HCT116 (cell line): ENCODE measurements around the gene TIGD2. TPM values are rescaled to one million over a fixed set of nuclear protein-coding genes. Genes with fewer than 3 reads are reported as not detected.
A peak's percentile ranks its signal among the peaks of the same experiment; 100 is the strongest.

Source experiments
- ATAC-seq: fragments of 200-7000 bp; cut with Tn5 transposase; 2 replicates; pipeline ENCODE4 v1.9.1; 2020; ENCODE audit warnings: mild to moderate bottlenecking, moderate library complexity
- BruUV-seq: library from RNA; stranded (reverse); fragments of 400-500 nt; replicated peaks from 2 replicates; lab custom pipeline; 2021; lab: Mats Ljungman, UMichigan
- CTCF ChIA-PET: fragments of 300-600 bp; sonication (Branson Sonifier 250); formaldehyde crosslinking; loops from one replicate; lab custom pipeline; 2021; ENCODE audit warnings: antibody characterized with exemption; lab: Charles Lee
- POLR2A ChIA-PET: fragments of 300-600, 350-600 bp; sonication (Branson Sonifier 250); formaldehyde crosslinking; loops from one replicate; lab custom pipeline; 2021; ENCODE audit warnings: antibody characterized with exemption; lab: Charles Lee
- RAD21 ChIA-PET, 2 experiments: fragments of 300-600 bp; sonication (Branson Sonifier 250); formaldehyde crosslinking; loops; one replicate each; lab custom pipeline; 2023; ENCODE audit warnings: low total read pairs in 2 of 2; ENCODE audit not compliant: uncharacterized antibody in 2 of 2, unreplicated experiment in 2 of 2, low non-redundant PET in 1 of 2; lab: Charles Lee
- DNase-seq: peaks from one replicate; pipeline ENCODE4 v3.0.0-alpha.2; 2010; ENCODE audit warnings: low read depth, low spot score
- H2AFZ ChIP-seq: fragments of 200-600 bp; shearing (Covaris generic), sonication (generic); 2 replicates; pipeline ENCODE4 v1.6.1; 2017; ENCODE audit warnings: low read depth, mixed run types, mixed read lengths, antibody characterized with exemption, low read length; ENCODE audit not compliant: poor library complexity, severe bottlenecking
- H3K27ac ChIP-seq: 2 replicates; pipeline ENCODE4 v1.5.1; 2012; ENCODE audit warnings: low read depth, low read length
- H3K27me3 ChIP-seq: fragments of 200-600 bp; sonication (generic); 2 replicates; pipeline ENCODE4 v1.6.1; 2016; ENCODE audit warnings: mixed run types, low read length, mixed read lengths; ENCODE audit not compliant: insufficient read depth
- H3K36me3 ChIP-seq, 2 experiments: fragments of 200-500 bp in 1 of 2; fragments of 200-600 bp in 1 of 2; sonication (Bioruptor generic) in 1 of 2; sonication (generic) in 1 of 2; 2 replicates each; pipeline versions ENCODE4 v1.5.1 to v1.6.1; 2014 to 2016; ENCODE audit warnings: low read length in 2 of 2, inconsistent platforms in 1 of 2, mixed read lengths in 1 of 2, mixed run types in 1 of 2; ENCODE audit not compliant: insufficient read depth in 2 of 2, control insufficient read depth in 1 of 2
- H3K4me1 ChIP-seq, 2 experiments: fragments of 200-600 bp in 1 of 2; sonication (generic) in 1 of 2; 2 replicates each; pipeline versions ENCODE4 v1.5.1 to v1.6.1; 2012 to 2017; ENCODE audit warnings: low read length in 2 of 2, inconsistent platforms in 1 of 2, mild to moderate bottlenecking in 1 of 2, mixed read lengths in 1 of 2, mixed run types in 1 of 2, moderate library complexity in 1 of 2; ENCODE audit not compliant: insufficient read depth in 2 of 2, control insufficient read depth in 1 of 2
- H3K4me2 ChIP-seq: fragments of 200-600 bp; sonication (generic); 2 replicates; pipeline ENCODE4 v1.6.1; 2017; ENCODE audit warnings: mixed run types, low read length, mixed read lengths
- H3K4me3 ChIP-seq, 2 experiments: fragments of 200-600 bp in 1 of 2; sonication (generic) in 1 of 2; replicated peaks in 1 of 2; 2 replicates each; pipeline ENCODE4 v1.5.1; 2011 to 2016; ENCODE audit warnings: low read length in 2 of 2, control low read depth in 1 of 2, low read depth in 1 of 2, mild to moderate bottlenecking in 1 of 2, mixed read lengths in 1 of 2, mixed run types in 1 of 2
- H3K79me2 ChIP-seq: fragments of 200-600 bp; sonication (generic); 2 replicates; pipeline ENCODE4 v1.6.1; 2017; ENCODE audit warnings: mild to moderate bottlenecking, mixed run types, low read length, moderate library complexity, mixed read lengths; ENCODE audit not compliant: insufficient read depth
- H3K9ac ChIP-seq: fragments of 200-600 bp; sonication (generic); 2 replicates; pipeline ENCODE4 v1.6.1; 2016; ENCODE audit warnings: low read length, mixed read lengths
- H3K9me2 ChIP-seq: fragments of 200-600 bp; sonication (generic), shearing (Covaris generic); 2 replicates; pipeline ENCODE4 v1.6.1; 2017; ENCODE audit warnings: mixed run types, mild to moderate bottlenecking, moderate library complexity; ENCODE audit not compliant: insufficient read depth
- H3K9me3 ChIP-seq, 2 experiments: fragments of 200-500 bp in 1 of 2; fragments of 200-600 bp in 1 of 2; sonication (Bioruptor generic) in 1 of 2; sonication (generic) in 1 of 2; 2 replicates each; pipeline ENCODE4 v1.6.1; 2014 to 2017; ENCODE audit warnings: low read length in 2 of 2, mixed read lengths in 2 of 2, inconsistent platforms in 1 of 2, low read depth in 1 of 2, mild to moderate bottlenecking in 1 of 2, mixed run types in 1 of 2, moderate library complexity in 1 of 2; ENCODE audit not compliant: control insufficient read depth in 1 of 2, insufficient read depth in 1 of 2
- H4K20me1 ChIP-seq: fragments of 200-600 bp; sonication (generic), shearing (Covaris generic); 2 replicates; pipeline ENCODE4 v1.6.1; 2017; ENCODE audit warnings: mixed run types, mild to moderate bottlenecking, moderate library complexity; ENCODE audit not compliant: insufficient read depth
- CEBPB ChIP-seq: IDR thresholded peaks from 2 replicates; pipeline ENCODE4 v1.6.1; 2012; ENCODE audit warnings: low read depth
- EGR1 ChIP-seq: IDR thresholded peaks from 2 replicates; pipeline ENCODE4 v1.6.1; 2012; ENCODE audit warnings: low read depth
- ELF1 ChIP-seq: IDR thresholded peaks from 2 replicates; pipeline ENCODE4 v1.6.1; 2012; ENCODE audit warnings: low read depth, borderline replicate concordance
- EZH2 ChIP-seq: fragments of 200-600 bp; sonication (generic); IDR thresholded peaks from 2 replicates; pipeline ENCODE4 v1.6.1; 2017; ENCODE audit warnings: antibody characterized with exemption, mixed run types
- FOSL1 ChIP-seq: IDR thresholded peaks from 2 replicates; pipeline ENCODE4 v1.6.1; 2012; ENCODE audit warnings: low read depth
- POLR2AphosphoS5 ChIP-seq: IDR thresholded peaks from 2 replicates; pipeline ENCODE4 v1.6.1; 2011; ENCODE audit warnings: mild to moderate bottlenecking, low read depth, low read length, moderate library complexity
- RAD21 ChIP-seq: IDR thresholded peaks from 2 replicates; pipeline ENCODE4 v1.6.1; 2012; ENCODE audit warnings: low read depth, mild to moderate bottlenecking
- SIN3A ChIP-seq: IDR thresholded peaks from 2 replicates; pipeline ENCODE4 v1.6.1; 2012; ENCODE audit warnings: low read depth
- SP1 ChIP-seq: IDR thresholded peaks from 2 replicates; pipeline ENCODE4 v1.6.1; 2012; ENCODE audit warnings: low read depth
- TCF7L2 ChIP-seq: IDR thresholded peaks from 2 replicates; pipeline ENCODE4 v1.7.0; 2011; ENCODE audit warnings: borderline replicate concordance, inconsistent platforms; ENCODE audit not compliant: insufficient read depth, insufficient read length; ENCODE audit errors: extremely low read depth
- YY1 ChIP-seq: IDR thresholded peaks from 2 replicates; pipeline ENCODE4 v1.6.1; 2011; ENCODE audit warnings: low read length, low read depth, moderate library complexity, mild to moderate bottlenecking; ENCODE audit not compliant: insufficient replicate concordance; ENCODE audit errors: extremely low read depth
- ZBTB33 ChIP-seq: IDR thresholded peaks from 2 replicates; pipeline ENCODE4 v1.6.1; 2011; ENCODE audit warnings: mild to moderate bottlenecking, low read length, moderate library complexity; ENCODE audit not compliant: insufficient replicate concordance; ENCODE audit errors: extremely low read depth
- ZNF274 ChIP-seq: fragments of 200-500 bp; sonication (Bioruptor generic); IDR thresholded peaks from 2 replicates; pipeline ENCODE4 v1.6.1; 2014; ENCODE audit warnings: mild to moderate bottlenecking, low read depth, low read length, inconsistent platforms
- intact Hi-C: fragments of 100-400 bp; cut with micrococcal nuclease; formaldehyde crosslinking; loops from 2 replicates; pipeline ENCODE4 v1.10.0; 2022
- total RNA-seq: library from RNA; stranded (reverse); gene quantifications from one replicate; pipeline ENCODE4 v1.2.1, GENCODE V29; 2021; ENCODE audit not compliant: unreplicated experiment

Gene TIGD2
- total RNA-seq, 1 experiment from 2014 or later: 10.3 TPM

DNA sequence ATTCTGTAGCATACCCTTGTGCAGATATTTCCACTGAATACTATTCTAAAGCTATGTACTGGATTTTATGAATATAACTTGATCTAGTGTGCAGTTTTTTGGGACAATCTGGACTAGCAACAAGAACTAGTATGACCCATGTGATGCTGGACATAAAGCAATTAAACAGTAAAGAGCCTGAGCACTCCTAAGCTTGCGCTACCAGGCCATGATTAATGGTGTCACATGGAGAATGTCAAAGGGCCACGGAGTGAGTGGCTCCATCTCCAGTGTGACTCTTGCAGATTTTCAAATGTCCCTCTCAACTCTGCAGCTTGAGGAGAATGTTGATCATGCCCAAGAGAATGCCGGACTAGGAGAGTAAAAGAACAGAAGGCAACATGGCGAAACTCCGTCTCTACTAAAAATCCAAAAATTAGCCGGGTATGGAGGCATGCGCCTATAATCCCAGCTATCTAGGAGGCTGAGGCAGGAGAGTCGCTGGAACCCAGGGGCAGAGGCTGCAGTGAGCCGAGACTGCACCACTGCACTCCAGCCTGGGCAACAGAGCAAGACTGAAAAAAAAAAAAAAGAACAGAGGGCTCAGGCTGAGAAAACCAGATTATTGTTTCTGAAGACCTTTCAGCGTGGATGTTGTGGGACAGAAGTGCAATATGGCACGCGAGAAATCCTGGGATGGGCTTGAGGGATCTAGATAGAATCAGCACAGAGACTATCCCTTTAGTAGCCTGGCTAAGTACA, 45.0 kb downstream of the TIGD2 start:
- ATAC-seq (no peak), DNase-seq (no peak)
- no peak overlapping the region for H2AFZ ChIP-seq
- H3K4me1 ChIP-seq: no peaks in the 10 kb centered on the region
- CTCF ChIA-PET: interaction anchor here (0.7 kb wide), 1 partner anchor 99 kb away, joined by 3 read pairs; no protein-coding TSS in a partner anchor
- H3K27ac ChIP-seq: no peak overlapping the region
- H4K20me1 ChIP-seq: no peaks in the 10 kb centered on the region
- H3K36me3 ChIP-seq: no peaks in the 10 kb centered on the region
- RAD21 ChIA-PET: no interaction called here
- intact Hi-C loops: no loop called here
- 0 out of 2 replicates have a peak, but pooled peaks cover 5% of the 10 kb centered on the region for H3K9me2 ChIP-seq
- H3K9ac ChIP-seq: no peak overlapping the region
- no peak overlapping the region for H3K4me2 ChIP-seq
- no peak for TF ChIP-seq ELF1
- no peak for TF ChIP-seq YY1
- TF ChIP-seq RAD21: no peak
- TF ChIP-seq SP1: no peak
- no peak for TF ChIP-seq EGR1
- no peaks in the 10 kb centered on the region for H3K79me2 ChIP-seq
- H3K27me3 ChIP-seq: no peaks in the 10 kb centered on the region
- H3K4me3 ChIP-seq: no peak overlapping the region
- no TSS peak for BruUV-seq
- POLR2A ChIA-PET: no interaction called here
- no peaks in the 10 kb centered on the region for H3K9me3 ChIP-seq

GRCh38 chr4:89157488-89158024, 46.2 kb downstream of the TIGD2 start:
- RAD21 ChIA-PET: no interaction called here
- BruUV-seq: no TSS peak
- intact Hi-C loops: loop anchor here (2.0 kb wide), 2 partner anchors 69 to 277 kb away; no protein-coding TSS in a partner anchor

More at GRCh38 chr4:89157488-89158024, 46.2 kb downstream of the TIGD2 start:
- H3K9me3 ChIP-seq: no peaks in the 10 kb centered on the region
- CTCF ChIA-PET: interaction anchor here (0.8 to 1.1 kb wide), 2 partner anchors 278 to 1136 kb away, joined by 3 read pairs; no protein-coding TSS in a partner anchor
- no peak overlapping the region for H3K27ac ChIP-seq
- TF ChIP-seq ZNF274 (no peak), ZBTB33 (no peak), CEBPB (no peak), SP1 (no peak), EZH2 (no peak), EGR1 (no peak), SIN3A (no peak), ELF1 (no peak), FOSL1 (no peak), TCF7L2 (no peak), YY1 (no peak), POLR2AphosphoS5 (no peak)
- no peaks in the 10 kb centered on the region for H4K20me1 ChIP-seq
- no peaks in the 10 kb centered on the region for H3K79me2 ChIP-seq
- H3K9ac ChIP-seq: no peak overlapping the region
- H3K36me3 ChIP-seq: no peaks in the 10 kb centered on the region
- no peaks in the 10 kb centered on the region for H3K27me3 ChIP-seq
- POLR2A ChIA-PET: no interaction called here
- DNase-seq: no peak
- H3K9me2 ChIP-seq: 0 out of 2 replicates have a peak, but pooled peaks cover 5% of the 10 kb centered on the region
- peak overlapping the region; percentile 19 for H2AFZ ChIP-seq
- no peaks in the 10 kb centered on the region for H3K4me1 ChIP-seq
- no peak overlapping the region for H3K4me3 ChIP-seq
- no peak overlapping the region for H3K4me2 ChIP-seq
- no peak for ATAC-seq
